Mesendoderm (in vitro differentiated cells): ENCODE measurements around the gene ADGRG3.
A peak's percentile ranks its signal among the peaks of the same experiment; 100 is the strongest.

Experiments
- DNase-seq: peaks from one replicate; pipeline ENCODE4 v3.0.0; 2013
- H2AK5ac ChIP-seq: 2 replicates; pipeline ENCODE4 v1.6.1; 2013; ENCODE audit warnings: low read length, inconsistent platforms
- H2BK120ac ChIP-seq: 2 replicates; pipeline ENCODE4 v1.6.1; 2013; ENCODE audit warnings: low read depth, mild to moderate bottlenecking, low read length, moderate library complexity, mixed read lengths
- H2BK15ac ChIP-seq: replicated peaks from 2 replicates; pipeline ENCODE4 v1.6.1; 2013; ENCODE audit warnings: low read depth, mild to moderate bottlenecking, moderate library complexity
- H2BK5ac ChIP-seq: 2 replicates; pipeline ENCODE4 v1.6.1; 2013; ENCODE audit warnings: low read length, inconsistent platforms
- H3K18ac ChIP-seq: 2 replicates; pipeline ENCODE4 v1.6.1; 2013; ENCODE audit warnings: mild to moderate bottlenecking, low read length, mixed read lengths
- H3K23ac ChIP-seq: one replicate; pipeline ENCODE4 v1.6.1; 2013; ENCODE audit warnings: low read length
- H3K27ac ChIP-seq: 2 replicates; pipeline ENCODE4 v1.5.1; 2013; ENCODE audit warnings: low read depth, mild to moderate bottlenecking, inconsistent platforms, low read length, moderate library complexity
- H3K27me3 ChIP-seq: 2 replicates; pipeline ENCODE4 v1.6.1; 2013; ENCODE audit warnings: low read length, control low read depth, mild to moderate bottlenecking, inconsistent platforms; ENCODE audit not compliant: insufficient read depth, poor library complexity
- H3K36me3 ChIP-seq: 2 replicates; pipeline ENCODE4 v1.6.1; 2013; ENCODE audit warnings: low read length, inconsistent platforms; ENCODE audit not compliant: control insufficient read depth, insufficient read depth
- H3K4ac ChIP-seq: one replicate; pipeline ENCODE4 v1.6.1; 2013; ENCODE audit warnings: low read depth, mild to moderate bottlenecking, low read length, moderate library complexity
- H3K4me1 ChIP-seq: 2 replicates; pipeline ENCODE4 v1.6.1; 2013; ENCODE audit warnings: low read depth, low read length, inconsistent platforms; ENCODE audit not compliant: control insufficient read depth
- H3K4me2 ChIP-seq: 2 replicates; pipeline ENCODE4 v1.6.1; 2013; ENCODE audit warnings: low read length
- H3K4me3 ChIP-seq: 2 replicates; pipeline ENCODE4 v1.5.1; 2013; ENCODE audit warnings: mild to moderate bottlenecking, low read length
- H3K56ac ChIP-seq: one replicate; pipeline ENCODE4 v1.6.1; 2013; ENCODE audit warnings: low read length
- H3K79me1 ChIP-seq: 2 replicates; pipeline ENCODE4 v1.6.1; 2013; ENCODE audit warnings: low read length, inconsistent platforms
- H3K79me2 ChIP-seq: 2 replicates; pipeline ENCODE4 v1.6.1; 2013; ENCODE audit warnings: mild to moderate bottlenecking, low read length; ENCODE audit not compliant: control insufficient read depth, insufficient read depth
- H3K9ac ChIP-seq: 2 replicates; pipeline ENCODE4 v1.6.1; 2013; ENCODE audit warnings: low read length, inconsistent platforms
- H4K5ac ChIP-seq: one replicate; pipeline ENCODE4 v1.6.1; 2013; ENCODE audit warnings: low read length
- H4K8ac ChIP-seq: one replicate; pipeline ENCODE4 v1.6.1; 2013; ENCODE audit warnings: low read depth, mild to moderate bottlenecking, control low read depth, low read length, moderate library complexity
- WGBS: extraction: QIAGEN DNeasy Blood & Tissue Kit; methylation state at CpG from one replicate; pipeline ENCODE4 v1.1.7; 2013; ENCODE audit warnings: low lambda C conversion rate, missing lambda C conversion rate; ENCODE audit not compliant: insufficient coverage; ENCODE audit errors: extremely low coverage; 5-methylcytosine and 5-hydroxymethylcytosine counted together

The ADGRG3 gene

DNA sequence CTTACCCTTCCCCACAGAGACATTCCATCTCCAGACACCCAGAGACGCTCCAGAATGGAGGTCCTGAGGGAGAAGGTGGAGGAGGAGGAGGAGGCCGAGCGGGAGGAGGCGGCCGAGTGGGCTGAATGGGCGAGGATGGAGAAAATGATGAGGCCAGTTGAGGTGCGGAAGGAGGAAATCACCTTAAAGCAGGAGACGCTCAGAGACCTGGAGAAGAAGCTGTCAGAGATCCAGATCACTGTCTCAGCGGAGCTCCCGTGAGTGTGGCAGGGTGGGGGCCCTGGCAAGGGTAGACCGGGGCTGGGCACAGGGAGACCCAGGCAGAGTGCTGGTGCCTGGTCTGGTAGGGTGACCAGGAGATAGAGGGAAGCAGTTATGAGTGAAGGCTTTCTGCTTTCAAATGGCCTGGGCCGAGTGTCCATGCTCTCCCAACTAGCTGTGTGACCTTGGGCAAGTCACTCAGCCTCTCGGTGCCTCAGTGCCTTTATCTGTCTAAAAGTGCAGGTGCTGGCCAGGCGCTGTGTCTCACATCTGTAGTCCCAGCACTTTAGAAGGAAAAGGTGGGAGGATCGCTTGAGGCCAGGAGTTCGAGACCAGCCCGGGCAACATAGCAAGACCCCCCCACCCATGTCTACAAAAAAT lies 29.9 kb downstream of the ADGRG3 start:
- H3K9ac ChIP-seq = no peak overlapping the region
- H3K4me2 ChIP-seq = no peak overlapping the region
- no peaks in the 10 kb centered on the region for H3K79me2 ChIP-seq
- no peak overlapping the region for H3K27ac ChIP-seq
- H4K8ac ChIP-seq = no peak overlapping the region
- H4K5ac ChIP-seq = no peak overlapping the region
- H3K4ac ChIP-seq = no peak overlapping the region
- no peak overlapping the region for H3K56ac ChIP-seq
- H3K18ac ChIP-seq = no peak overlapping the region
- WGBS = no CpG with 5 or more reads among the region's 17 CpGs
- H3K36me3 ChIP-seq = no peaks in the 10 kb centered on the region
- no peaks in the 10 kb centered on the region for H3K4me1 ChIP-seq
- H2BK120ac ChIP-seq = no peak overlapping the region
- no peaks in the 10 kb centered on the region for H3K27me3 ChIP-seq
- no peak overlapping the region for H3K23ac ChIP-seq
- no peak for DNase-seq
- peak overlapping the region; percentile 29 for H2BK5ac ChIP-seq
- H3K4me3 ChIP-seq = no peak overlapping the region
- no peak overlapping the region for H2BK15ac ChIP-seq
- H3K79me1 ChIP-seq = no peaks in the 10 kb centered on the region
- H2AK5ac ChIP-seq = no peak overlapping the region

DNA sequence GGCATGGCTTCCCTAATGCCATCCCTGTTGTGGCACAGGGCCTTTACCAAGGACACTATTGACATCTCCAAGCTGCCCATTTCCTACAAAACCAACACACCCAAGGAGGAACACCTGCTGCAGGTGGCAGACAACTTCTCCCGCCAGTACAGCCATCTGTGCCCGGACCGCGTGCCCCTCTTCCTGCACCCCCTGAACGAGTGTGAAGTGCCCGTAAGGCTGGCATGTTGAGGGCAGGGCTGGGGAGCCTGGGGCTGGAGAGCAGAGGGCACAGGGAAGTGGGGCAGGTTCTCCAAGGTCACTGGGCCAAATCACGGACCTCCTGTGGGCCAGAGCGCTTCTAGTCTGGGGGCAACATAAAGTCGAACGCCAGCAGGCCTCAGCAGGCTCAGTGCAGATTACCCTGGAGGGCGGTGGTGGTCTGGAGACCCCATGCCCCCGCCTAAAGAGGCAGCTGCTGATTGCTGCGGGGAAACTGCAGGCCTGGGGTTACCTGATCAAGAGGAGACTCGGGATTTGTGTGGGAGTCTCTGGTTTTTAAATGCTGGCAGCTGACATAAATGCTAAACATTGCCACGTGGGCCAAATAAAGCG lies 30.8 kb downstream of the ADGRG3 start:
- Histone ChIP-seq H3K27ac (no peak overlapping the region), H3K23ac (no peak overlapping the region)
- WGBS = no CpG with 5 or more reads among the region's 16 CpGs

DNA sequence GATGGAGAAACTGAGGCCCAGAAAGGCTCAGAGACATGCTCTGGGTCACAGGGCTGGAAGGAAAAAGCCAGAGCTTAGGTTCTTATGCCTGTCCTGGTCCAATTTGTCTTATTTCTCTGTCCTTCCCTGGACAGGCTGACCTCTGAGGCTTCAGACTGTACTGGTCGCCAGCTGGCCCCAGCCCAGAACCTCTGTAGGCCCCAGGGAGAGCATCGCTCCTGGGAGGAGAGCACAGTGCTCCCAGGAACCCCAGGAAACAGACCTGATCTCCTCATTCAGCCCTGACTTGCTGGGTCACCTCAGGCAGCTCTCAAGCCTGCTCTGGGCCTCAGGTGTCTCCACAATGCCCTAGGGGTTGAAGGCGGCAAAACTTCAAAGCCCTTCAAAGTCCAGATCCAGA lies 31.4 kb downstream of the ADGRG3 start:
- H3K4me1 ChIP-seq = no peaks in the 10 kb centered on the region
- H2BK5ac ChIP-seq = no peak overlapping the region
- H3K4me3 ChIP-seq = no peak overlapping the region
- H4K8ac ChIP-seq = no peak overlapping the region
- H2AK5ac ChIP-seq = no peak overlapping the region
- no peak for DNase-seq
- H2BK120ac ChIP-seq = no peak overlapping the region
- H3K9ac ChIP-seq = no peak overlapping the region
- no peaks in the 10 kb centered on the region for H3K36me3 ChIP-seq
- H3K56ac ChIP-seq = no peak overlapping the region
- no peak overlapping the region for H3K4me2 ChIP-seq
- no peak overlapping the region for H4K5ac ChIP-seq
- no peaks in the 10 kb centered on the region for H3K79me1 ChIP-seq
- no peaks in the 10 kb centered on the region for H3K79me2 ChIP-seq
- no CpG with 5 or more reads among the region's 3 CpGs for WGBS
- no peak overlapping the region for H3K4ac ChIP-seq
- no peak overlapping the region for H2BK15ac ChIP-seq
- H3K27me3 ChIP-seq = no peaks in the 10 kb centered on the region
- no peak overlapping the region for H3K18ac ChIP-seq
- no peak overlapping the region for H3K27ac ChIP-seq
- no peak overlapping the region for H3K23ac ChIP-seq

More for the DNA sequence above, 30.8 kb downstream of the ADGRG3 start:
- no peak for DNase-seq
- H3K36me3 ChIP-seq = no peaks in the 10 kb centered on the region
- no peak overlapping the region for H3K18ac ChIP-seq
- H4K5ac ChIP-seq = no peak overlapping the region
- no peaks in the 10 kb centered on the region for H3K4me1 ChIP-seq
- no peak overlapping the region for H4K8ac ChIP-seq
- no peak overlapping the region for H3K4me2 ChIP-seq
- H3K56ac ChIP-seq = no peak overlapping the region
- no peak overlapping the region for H3K4me3 ChIP-seq
- H3K4ac ChIP-seq = no peak overlapping the region
- H2BK120ac ChIP-seq = no peak overlapping the region
- no peak overlapping the region for H2AK5ac ChIP-seq
- H2BK5ac ChIP-seq = no peak overlapping the region
- H3K27me3 ChIP-seq = no peaks in the 10 kb centered on the region
- H2BK15ac ChIP-seq = no peak overlapping the region
- no peaks in the 10 kb centered on the region for H3K79me2 ChIP-seq
- H3K9ac ChIP-seq = no peak overlapping the region
- no peaks in the 10 kb centered on the region for H3K79me1 ChIP-seq

DNA sequence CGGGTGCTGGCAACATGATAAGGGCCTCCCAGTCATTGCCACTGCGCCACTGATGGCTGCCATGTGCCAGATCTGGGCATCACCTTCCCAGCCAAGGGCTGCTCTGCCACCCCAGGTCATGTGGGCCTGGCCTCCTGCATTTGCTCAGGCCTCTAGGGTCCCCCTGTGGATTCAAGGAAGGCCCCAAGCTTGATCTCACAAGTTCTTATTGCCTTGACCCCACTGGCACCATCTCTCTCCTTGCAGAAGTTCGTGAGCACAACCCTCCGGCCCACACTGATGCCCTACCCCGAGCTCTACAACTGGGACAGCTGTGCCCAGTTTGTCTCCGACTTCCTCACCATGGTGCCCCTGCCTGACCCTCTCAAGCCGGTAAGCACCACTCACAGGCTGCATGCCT lies 31.8 kb downstream of the ADGRG3 start:
- no peak for DNase-seq
- H3K27me3 ChIP-seq = no peaks in the 10 kb centered on the region
- no peak overlapping the region for H2BK120ac ChIP-seq
- no peaks in the 10 kb centered on the region for H3K4me1 ChIP-seq
- H3K27ac ChIP-seq = no peak overlapping the region
- no peak overlapping the region for H2BK15ac ChIP-seq
- H4K8ac ChIP-seq = no peak overlapping the region
- H3K4ac ChIP-seq = no peak overlapping the region
- H3K18ac ChIP-seq = no peak overlapping the region
- H3K79me2 ChIP-seq = no peaks in the 10 kb centered on the region
- no peak overlapping the region for H3K4me2 ChIP-seq
- H3K9ac ChIP-seq = no peak overlapping the region
- no peak overlapping the region for H4K5ac ChIP-seq
- H3K4me3 ChIP-seq = no peak overlapping the region
- H3K36me3 ChIP-seq = no peaks in the 10 kb centered on the region
- no CpG with 5 or more reads among the region's 7 CpGs for WGBS
- no peaks in the 10 kb centered on the region for H3K79me1 ChIP-seq
- no peak overlapping the region for H3K56ac ChIP-seq
- H2BK5ac ChIP-seq = no peak overlapping the region
- no peak overlapping the region for H2AK5ac ChIP-seq
- H3K23ac ChIP-seq = no peak overlapping the region

DNA sequence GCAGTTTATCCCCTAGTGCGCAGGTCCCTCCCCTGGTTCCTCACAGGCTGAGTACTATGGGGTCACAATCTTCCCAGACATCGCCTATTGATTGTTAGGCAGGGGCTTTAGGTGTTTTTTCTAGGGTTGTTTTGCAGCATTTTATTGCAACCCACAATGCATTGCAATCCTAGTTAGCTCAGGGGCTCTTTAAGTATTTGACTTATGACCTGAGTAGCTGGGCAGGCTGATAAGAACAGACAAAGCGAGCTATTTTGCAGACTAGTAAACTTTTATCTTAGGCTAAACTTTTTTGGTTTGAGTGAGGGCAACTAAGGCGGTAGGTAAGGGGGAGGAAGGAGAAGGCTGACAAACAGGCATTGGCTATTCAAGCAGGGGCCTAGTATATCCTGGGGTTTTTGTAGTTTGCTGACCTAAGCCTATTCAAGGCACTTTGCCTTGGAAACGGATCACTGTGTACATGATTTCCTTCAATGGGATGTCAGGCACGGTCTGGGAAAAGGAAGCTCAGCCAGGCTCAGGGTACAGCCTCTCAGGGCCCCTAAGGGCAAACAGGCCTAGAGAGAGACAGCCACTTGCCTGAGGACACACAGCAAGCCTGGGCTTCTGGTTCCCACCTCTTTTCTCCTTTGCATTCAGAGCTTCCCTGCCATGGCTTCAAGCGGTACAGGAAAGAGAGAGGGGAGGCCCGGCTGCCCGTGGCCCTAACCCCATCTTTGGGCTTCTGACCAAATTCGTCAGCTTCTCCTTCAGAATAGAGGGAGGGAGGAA lies 32.9 kb downstream of the ADGRG3 start:
- Histone ChIP-seq H3K4me2 (no peak overlapping the region), H2AK5ac (no peak overlapping the region), H3K36me3 (no peaks in the 10 kb centered on the region), H3K4me1 (no peaks in the 10 kb centered on the region), H3K9ac (no peak overlapping the region), H3K4ac (no peak overlapping the region), H3K18ac (no peak overlapping the region), H3K27ac (no peak overlapping the region), H2BK15ac (no peak overlapping the region), H3K4me3 (no peak overlapping the region), H3K27me3 (no peaks in the 10 kb centered on the region), H3K23ac (no peak overlapping the region), H2BK5ac (no peak overlapping the region), H4K5ac (no peak overlapping the region), H3K79me1 (no peaks in the 10 kb centered on the region), H4K8ac (no peak overlapping the region), H2BK120ac (no peak overlapping the region), H3K79me2 (no peaks in the 10 kb centered on the region), H3K56ac (no peak overlapping the region)
- WGBS = no CpG with 5 or more reads among the region's 10 CpGs
- no peak for DNase-seq
